AML-193 (cell line): ENCODE measurements around the gene LEMD3.
A peak's percentile ranks its signal among the peaks of the same experiment; 100 is the strongest.

Experiments
- DNase-seq, 2 experiments: peaks; one replicate each; lab custom pipeline; 2025; lab: John Stamatoyannopoulos, UW

The LEMD3 gene

GRCh38 chr12:65169320-65170208, at the start of gene LEMD3:
LEMD3 (plus strand) TSS chr12:65169583; CDS start chr12:65169597, 14 bp downstream.
- DNase-seq: peak; percentile 80 to 86

DNA sequence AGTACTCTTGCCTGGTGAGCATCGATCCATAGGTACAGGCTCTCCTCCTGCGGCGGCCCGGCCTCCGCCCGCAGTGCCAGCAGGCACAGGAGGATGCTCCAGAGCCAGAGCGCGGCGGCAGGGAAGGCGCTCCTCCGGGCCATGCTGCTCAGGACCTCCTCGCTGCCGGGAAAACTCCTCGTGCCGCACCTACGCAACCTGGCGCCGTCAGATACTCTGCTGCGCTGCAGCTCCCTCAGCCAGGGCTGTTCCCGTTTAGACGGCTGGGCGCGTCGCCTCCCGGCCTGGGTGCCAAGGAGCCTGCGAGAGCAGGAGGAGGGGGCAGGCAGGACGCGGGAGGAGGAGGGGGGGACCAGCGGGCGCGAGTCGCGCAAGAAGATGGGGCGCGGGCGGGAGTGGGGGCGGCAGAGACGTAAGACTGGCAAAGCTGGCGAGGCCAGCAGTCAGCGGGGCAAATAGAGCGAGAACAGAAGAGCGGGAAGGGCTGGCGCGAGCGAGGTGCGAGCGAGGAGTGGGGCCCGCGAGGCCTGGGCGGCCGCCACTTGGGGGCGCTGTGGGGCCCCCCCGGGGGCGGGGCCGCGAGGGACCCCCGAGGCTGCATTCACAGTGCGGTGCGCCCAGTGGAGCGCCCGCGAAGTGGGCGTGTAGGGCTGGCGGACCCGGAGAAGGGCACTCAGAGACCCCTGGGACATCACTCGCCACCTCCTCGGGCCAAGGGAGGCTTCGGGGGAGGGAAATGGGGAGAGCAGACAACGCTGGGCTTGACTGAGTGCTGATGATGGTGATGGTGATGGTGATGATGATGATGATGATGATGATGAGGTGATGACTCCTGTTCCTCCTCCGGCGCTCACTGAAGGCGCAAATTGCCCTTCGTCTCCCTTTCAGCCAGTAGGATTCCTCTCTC, 48.1 kb upstream of the LEMD3 start, which contains the start of gene WIF1:
WIF1 (minus strand) TSS at position 257 of the 907 bp plus-strand sequence; CDS start at position 143, 114 bp downstream.
- DNase-seq: no peak

GRCh38 chr12:65121956-65122469, 47.4 kb upstream of the LEMD3 start:
- no peak for DNase-seq

DNA sequence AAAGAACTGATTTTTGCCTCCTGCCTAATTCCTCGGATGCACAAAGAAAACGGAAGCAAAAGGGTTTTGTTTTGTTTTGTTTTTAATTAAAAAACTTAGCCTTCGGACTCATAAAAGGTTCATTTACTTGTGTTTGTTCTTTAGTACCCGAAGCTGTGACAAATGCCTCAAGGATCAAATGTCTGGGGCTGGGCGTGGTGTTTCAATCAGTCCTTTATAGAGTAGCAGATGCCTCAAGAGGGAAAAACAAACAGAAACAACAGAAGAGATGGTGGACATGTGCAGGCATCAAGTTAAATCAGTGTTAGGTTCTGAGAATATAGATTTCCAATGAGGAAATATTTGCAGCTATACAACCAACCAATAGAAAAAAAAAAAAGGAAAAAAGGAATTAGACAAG, 46.7 kb upstream of the LEMD3 start:
- no peak for DNase-seq

DNA sequence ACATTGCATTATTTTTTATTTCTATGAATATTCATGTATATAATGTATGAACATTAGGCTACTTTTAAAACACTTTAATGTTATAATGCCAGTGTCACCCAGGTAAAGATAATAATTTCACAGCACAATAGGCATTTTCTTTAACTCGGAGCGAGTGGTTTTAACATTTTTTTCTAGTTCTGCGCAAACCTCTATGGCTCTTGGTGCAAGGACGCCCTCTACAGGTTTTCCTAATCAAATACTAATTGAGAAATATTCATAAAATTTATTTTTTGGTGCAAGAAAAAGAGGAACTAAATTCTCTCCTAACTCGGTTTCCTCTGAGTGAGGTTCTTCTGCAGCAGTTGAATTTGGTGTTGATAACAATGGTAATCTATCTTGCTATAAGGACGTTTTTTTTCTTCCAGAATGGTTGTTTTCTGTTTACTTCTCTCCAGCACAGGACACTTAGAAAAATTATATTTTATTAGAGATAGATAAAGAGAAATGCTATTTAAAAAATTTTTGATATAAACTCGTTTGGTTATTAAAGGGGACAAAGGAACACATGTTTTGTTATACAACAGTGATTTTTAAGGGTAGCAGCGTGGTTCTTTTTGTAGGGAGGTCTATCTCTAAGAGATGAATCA, 45.8 kb upstream of the LEMD3 start:
- DNase-seq: peak; percentile 86 to 94

GRCh38 chr12:65125247-65125646, 44.1 kb upstream of the LEMD3 start:
- peak; percentile 71 to 74 for DNase-seq

- no peak for DNase-seq
Observed at GRCh38 chr12:65125975-65126374, 43.4 kb upstream of the LEMD3 start.

DNA sequence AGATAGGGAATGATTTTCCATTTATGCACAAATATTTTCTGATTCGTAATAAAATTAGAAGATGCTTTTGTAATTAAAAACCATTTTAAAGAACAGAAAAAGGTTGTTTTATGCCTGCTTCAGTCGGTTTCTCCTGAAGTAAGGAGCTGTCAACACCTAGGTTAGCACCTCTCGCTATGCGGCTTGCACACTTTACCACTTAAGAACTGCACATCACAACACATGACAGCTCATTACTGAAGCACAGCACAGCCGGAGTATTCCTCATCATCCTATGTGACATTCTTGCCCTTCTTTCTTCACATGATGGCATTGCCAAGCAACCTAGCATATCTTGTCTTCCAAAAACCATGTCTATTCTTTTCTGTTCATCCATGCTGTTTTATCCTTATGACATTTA, 42.9 kb upstream of the LEMD3 start:
- DNase-seq: no peak

GRCh38 chr12:65133879-65134278, 35.5 kb upstream of the LEMD3 start:
- no peak for DNase-seq

DNA sequence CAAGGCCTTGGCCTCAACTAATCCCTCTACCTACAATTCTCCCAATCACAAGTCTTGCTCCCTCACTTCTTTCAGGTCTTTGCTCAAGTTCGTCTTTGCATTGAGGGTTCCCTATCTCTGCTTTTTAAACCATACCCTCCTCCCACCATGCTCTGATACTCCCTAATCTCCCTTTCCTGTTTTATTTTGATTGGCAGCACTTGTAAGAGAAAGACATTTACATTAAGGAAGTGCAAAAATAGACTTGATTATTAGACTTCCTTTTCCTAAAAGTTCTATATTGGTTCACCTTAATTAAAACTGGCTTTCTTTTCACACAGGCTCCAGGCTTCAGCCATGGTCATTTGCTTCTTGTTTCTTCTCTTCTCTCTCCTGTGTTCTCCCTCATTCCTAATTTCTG, 30.0 kb upstream of the LEMD3 start:
- peak; percentile 27 to 37 for DNase-seq

DNA sequence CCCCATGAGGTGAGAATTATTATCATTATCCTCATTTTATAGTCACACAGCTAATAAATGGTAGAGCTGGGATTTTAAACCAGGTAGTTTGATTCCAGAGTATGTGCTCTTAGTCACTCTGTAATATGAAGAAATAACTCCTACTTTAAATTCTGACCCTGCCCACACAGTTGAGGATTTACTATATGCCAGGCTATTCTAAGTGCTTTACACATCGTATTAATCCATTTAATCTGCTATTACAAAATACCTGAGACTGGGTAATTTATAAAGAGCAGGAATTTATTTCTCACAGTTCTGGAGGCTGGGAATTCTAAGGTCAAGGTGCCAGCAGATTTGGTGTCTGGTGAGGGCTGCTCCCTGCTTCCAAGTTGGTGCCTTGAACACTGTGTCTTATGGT, 28.6 kb upstream of the LEMD3 start:
- DNase-seq: no peak

DNA sequence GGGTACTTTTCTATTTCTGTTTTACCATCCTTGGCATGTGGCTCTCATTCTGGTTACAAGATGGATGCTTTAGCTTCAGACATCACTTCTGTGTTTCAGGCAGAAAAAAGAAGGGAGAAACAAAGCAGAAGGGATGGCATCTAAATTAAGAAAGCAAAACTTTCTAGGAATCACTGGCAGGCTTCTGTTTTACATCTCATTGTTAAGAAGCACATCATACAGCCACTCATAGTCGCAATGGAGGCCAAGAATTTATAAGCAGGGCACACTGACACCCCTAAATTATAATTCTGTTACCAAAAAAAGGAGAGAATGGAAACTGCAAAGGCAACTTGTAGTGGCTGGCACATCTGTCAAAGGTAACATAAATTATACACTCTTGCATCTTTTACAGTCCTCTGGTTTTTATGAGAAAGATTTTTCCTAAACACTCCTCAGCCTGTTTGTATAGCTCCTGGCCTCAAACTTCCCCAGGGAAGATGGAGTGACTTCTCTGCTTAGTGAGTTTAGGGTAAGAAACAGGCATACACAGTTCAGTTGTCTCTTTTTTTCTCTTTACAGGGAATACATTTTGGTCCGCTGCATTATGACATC, 22.0 kb upstream of the LEMD3 start:
- DNase-seq: no peak

DNA sequence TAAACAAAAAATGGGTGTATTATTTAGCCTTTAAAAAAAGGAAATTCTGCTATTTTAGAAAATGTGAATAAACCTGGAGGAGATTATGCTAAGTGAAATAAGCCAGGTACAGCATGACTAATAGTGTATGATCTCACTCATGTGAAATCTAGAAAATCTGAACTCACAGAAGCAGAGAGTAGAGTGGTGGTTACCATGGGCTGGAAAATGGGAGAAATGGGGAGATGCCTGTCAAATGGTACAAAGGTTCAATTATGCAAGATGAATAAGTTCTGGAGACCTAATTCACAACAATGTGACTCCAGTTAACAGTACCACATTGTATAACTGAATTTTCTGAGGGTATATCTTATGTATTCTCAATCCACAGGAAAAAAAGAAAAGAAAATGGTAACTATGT, 17.4 kb upstream of the LEMD3 start:
- DNase-seq: no peak

DNA sequence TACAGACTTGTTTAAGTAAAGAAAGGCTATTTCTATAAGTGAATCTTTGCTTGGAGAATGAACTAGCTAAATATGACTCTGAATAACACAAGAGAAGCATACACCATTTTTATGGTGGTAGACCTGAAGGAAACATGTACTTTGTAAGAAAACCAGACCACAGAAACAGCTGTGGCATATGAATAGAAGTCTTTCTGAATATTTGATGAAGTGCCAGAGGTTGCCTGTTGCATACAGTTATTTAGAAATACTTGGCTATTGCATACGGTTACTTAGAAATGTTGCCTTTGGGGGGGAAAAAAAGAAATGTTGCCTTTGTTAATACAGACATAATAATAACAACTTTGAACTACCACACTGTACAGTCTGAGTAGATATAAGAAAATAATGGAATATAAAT, 16.8 kb upstream of the LEMD3 start:
- peak; percentile 15 to 34 for DNase-seq

DNA sequence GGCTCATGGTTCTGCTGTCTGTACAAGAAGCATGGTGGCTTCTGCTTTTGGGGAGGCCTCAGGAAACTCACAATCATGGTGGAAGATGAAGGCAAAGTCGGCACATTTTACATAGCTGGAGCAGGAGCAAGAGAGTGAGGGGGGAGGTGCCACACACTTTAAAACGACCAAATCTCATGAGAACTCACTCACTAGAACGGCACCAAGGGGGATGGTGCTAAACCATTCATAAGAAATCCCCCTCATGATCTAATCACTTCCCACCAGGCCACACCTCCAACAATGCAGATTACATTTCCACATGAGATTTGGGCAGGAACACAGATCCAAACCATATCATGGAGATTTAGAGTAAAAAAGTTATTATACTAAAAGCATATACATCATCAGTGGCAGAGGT, 13.6 kb upstream of the LEMD3 start:
- no peak for DNase-seq

DNA sequence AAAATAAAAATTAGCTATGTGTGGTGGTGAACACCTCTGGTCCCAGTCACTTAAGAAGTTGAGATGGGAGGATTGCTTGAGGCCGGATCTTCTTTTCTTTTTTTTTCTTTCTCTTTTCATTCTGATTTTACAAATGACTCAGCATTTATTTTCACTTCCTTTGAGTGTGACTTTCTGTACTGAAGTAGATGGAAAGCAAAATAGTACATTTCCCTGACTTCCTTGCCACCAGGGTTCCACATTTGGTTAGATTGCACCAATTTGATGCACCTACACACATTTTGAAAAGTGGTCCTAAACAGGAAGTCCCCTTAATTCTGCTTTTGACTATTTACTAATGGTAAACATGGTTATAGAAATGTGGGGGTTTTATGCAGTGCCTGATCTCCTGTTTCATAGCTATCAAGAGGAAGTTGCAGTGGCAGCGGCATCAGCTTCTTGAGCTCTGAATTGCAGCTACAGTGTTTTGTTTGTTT, 13.0 kb upstream of the LEMD3 start:
- peak; percentile 58 to 60 for DNase-seq

DNA sequence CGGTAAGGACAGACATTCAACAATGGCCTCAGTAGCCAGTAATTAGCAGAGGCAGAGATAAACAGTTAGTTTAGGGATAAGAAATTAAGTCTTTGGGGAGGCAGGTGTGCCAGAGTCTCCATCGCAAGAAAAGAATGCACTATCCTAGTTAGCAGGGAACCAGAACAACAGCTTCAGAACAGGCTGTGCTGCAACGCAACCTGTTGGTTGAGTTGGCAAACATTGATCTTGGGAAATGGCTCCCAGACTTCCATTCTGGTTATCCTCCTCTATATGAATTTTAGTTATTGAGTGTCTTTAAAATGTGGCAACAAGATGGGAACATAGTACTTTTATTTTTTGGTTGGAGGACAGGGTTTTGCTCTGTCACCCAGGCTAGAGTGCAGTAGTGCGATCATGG, 12.3 kb upstream of the LEMD3 start:
- no peak for DNase-seq

- no peak for DNase-seq
Observed at GRCh38 chr12:65162609-65163008, 6.8 kb upstream of the LEMD3 start.

- DNase-seq: no peak
Observed at GRCh38 chr12:65164244-65164643, 5.1 kb upstream of the LEMD3 start.

- DNase-seq: no peak
Observed at GRCh38 chr12:65164774-65165173, 4.6 kb upstream of the LEMD3 start.

DNA sequence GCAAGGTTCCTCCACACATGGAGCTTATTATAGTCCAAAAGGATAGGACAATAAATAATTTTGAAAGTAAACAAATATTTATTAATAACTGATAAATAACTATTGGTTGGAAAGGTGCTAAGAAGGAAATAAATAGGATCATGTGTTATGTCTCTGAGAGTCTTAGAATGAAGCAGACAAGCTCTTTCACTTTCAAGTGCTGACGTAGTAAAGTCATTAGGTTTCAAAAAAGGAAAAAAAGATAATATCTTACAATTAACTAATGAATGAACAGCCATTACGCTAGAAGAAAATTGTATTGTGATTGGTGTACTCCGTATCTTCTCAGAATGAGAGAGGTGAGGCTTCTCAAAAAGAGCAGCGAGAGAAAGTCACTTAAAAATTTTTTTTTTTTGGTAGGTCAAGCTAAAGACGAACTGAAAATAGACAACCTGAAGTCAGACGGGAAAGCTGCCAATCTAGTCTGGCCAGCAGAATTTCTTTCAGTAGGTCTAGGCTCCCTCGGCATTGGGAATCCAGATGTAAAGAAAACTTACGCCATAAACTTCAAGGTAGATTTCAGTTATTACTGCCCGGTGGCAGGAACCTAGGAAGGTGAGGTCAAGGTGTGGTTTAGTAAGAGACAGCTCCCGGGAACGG, 583 bp upstream of the LEMD3 start:
- DNase-seq: peak in 1 of 2 experiments; percentile 28
